ENCODE results near the gene PCDHGA5. TPM values are rescaled to one million over a fixed set of nuclear protein-coding genes. Genes with fewer than 3 reads are reported as not detected.
A peak's percentile ranks its signal among the peaks of the same experiment; 100 is the strongest.
"Not testable (repeated sequence)": the region's sequence is repeated elsewhere in the genome, so short reads cannot be mapped to it uniquely, and the experiment has no call there.

Gene PCDHGA5
- total RNA-seq, 1 experiment from 2014 or later = 0.05 TPM

DNA sequence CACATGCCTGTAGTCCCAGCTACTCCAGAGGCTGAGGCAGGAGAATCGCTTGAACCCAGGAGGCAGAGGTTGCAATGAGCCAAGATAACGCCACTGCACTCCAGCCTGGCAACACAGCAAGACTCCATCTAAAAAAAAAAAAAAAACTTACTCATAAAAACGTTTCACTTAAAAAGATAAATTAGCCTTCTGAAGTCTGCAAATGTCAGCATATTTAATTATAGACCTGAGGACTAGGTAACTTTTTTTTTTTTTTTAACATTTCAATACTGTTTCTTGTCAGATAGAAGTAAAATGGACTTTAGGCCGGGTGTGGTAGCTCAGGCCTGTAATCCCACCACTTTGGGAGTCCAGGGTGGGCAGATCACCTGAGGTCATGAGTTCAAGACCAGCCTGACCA, 47.0 kb upstream of the PCDHGA5 start:
- Histone ChIP-seq H3K9me3 (ENCODE audit: control insufficient read depth in 1 of 2, insufficient read depth in 1 of 2, low read depth in 1 of 2, low read length in 2 of 2) (peaks cover 19 to 23% of the 10 kb centered on the region in 2 experiments), H3K4me1 (ENCODE audit: control insufficient read depth in 1 of 2, insufficient read depth in 2 of 2, low read length in 2 of 2) (peaks cover 4 to 13% of the 10 kb centered on the region in 2 experiments; a peak in 3 of 4 replicates), H3K36me3 (ENCODE audit: control insufficient read depth in 1 of 2, insufficient read depth in 2 of 2, low read length in 2 of 2) (peaks cover 2 to 19% of the 10 kb centered on the region in 2 experiments; a peak in 2 of 4 replicates), H3K79me2 (ENCODE audit: insufficient read depth, low read length) (peaks cover 29% of the 10 kb centered on the region)
- intact Hi-C loops (cut with micrococcal nuclease); H3K9me2 ChIP-seq (ENCODE audit: insufficient read depth); ATAC-seq; RAD21 ChIA-PET (ENCODE audit: low non-redundant PET in 1 of 2, low total read pairs in 2 of 2, uncharacterized antibody in 2 of 2, unreplicated experiment in 2 of 2); H3K4me3 ChIP-seq (replicated peaks in 1 of 2; ENCODE audit: low read depth in 1 of 2, low read length in 2 of 2); BruUV-seq (replicated peaks); H3K4me2 ChIP-seq (ENCODE audit: low read length); CTCF ChIA-PET; H3K27ac ChIP-seq (ENCODE audit: low read depth, low read length); DNase-seq (ENCODE audit: low read depth, low spot score); H3K9ac ChIP-seq (ENCODE audit: low read length); H2AFZ ChIP-seq (ENCODE audit: low read depth, low read length, poor library complexity, severe bottlenecking); POLR2A ChIA-PET; H4K20me1 ChIP-seq (ENCODE audit: insufficient read depth); H3K27me3 ChIP-seq (ENCODE audit: insufficient read depth, low read length): not testable (repeated sequence)

DNA sequence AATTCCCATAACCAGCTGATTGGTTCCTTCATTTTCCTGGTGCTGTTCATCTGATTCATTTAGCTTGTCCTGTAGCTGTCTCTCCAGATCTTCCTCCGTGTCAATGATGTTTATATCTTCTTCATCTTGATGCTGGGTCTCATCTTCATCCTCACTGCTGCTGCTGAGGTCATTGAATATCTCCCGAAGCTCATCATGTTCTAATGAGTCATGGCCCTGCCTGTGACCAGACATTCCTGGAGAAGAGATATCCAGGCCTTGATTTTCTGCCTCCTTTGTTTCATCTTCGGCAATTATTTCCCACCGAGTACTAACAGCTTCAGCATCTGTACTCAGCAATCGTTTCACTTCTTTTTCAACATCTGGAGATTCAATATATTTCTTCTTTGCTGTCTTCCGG, 44.8 kb upstream of the PCDHGA5 start:
- Histone ChIP-seq H2AFZ (ENCODE audit: low read depth, low read length, poor library complexity, severe bottlenecking) (no peak overlapping the region), H3K27ac (ENCODE audit: low read depth, low read length) (no peak overlapping the region), H4K20me1 (ENCODE audit: insufficient read depth) (no peaks in the 10 kb centered on the region), H3K9ac (ENCODE audit: low read length) (no peak overlapping the region), H3K4me3 (replicated peaks in 1 of 2; ENCODE audit: low read depth in 1 of 2, low read length in 2 of 2) (peak overlapping the region in 1 of 2 experiments; percentile 74; a peak in 3 of 4 replicates), H3K27me3 (ENCODE audit: insufficient read depth, low read length) (no peaks in the 10 kb centered on the region), H3K9me2 (ENCODE audit: insufficient read depth) (no peaks in the 10 kb centered on the region), H3K4me2 (ENCODE audit: low read length) (peak overlapping the region; percentile 79), H3K4me1 (ENCODE audit: control insufficient read depth in 1 of 2, insufficient read depth in 2 of 2, low read length in 2 of 2) (peaks cover 4 to 13% of the 10 kb centered on the region in 2 experiments; a peak in 3 of 4 replicates), H3K36me3 (ENCODE audit: control insufficient read depth in 1 of 2, insufficient read depth in 2 of 2, low read length in 2 of 2) (peaks cover 2 to 19% of the 10 kb centered on the region in 2 experiments; a peak in 2 of 4 replicates), H3K79me2 (ENCODE audit: insufficient read depth, low read length) (peaks cover 29% of the 10 kb centered on the region), H3K9me3 (ENCODE audit: control insufficient read depth in 1 of 2, insufficient read depth in 1 of 2, low read depth in 1 of 2, low read length in 2 of 2) (peaks cover 19 to 26% of the 10 kb centered on the region in 2 experiments)
- intact Hi-C loops (cut with micrococcal nuclease) = no loop called here
- CTCF ChIA-PET = interaction anchor here (2.0 to 2.1 kb wide), 2 partner anchors 94 to 245 kb away, joined by 6 to 19 read pairs; partner anchors contain the start of gene PCDHGA10
- RAD21 ChIA-PET (ENCODE audit: low non-redundant PET in 1 of 2, low total read pairs in 2 of 2, uncharacterized antibody in 2 of 2, unreplicated experiment in 2 of 2) = no interaction called here
- POLR2A ChIA-PET = no interaction called here
- ATAC-seq (no peak), DNase-seq (ENCODE audit: low read depth, low spot score) (no peak)
- BruUV-seq (replicated peaks) = no TSS peak
- TF ChIP-seq SP1 (IDR thresholded peaks at IDR 0.05; ENCODE audit: low read depth) = no peak
- TF ChIP-seq SIN3A (IDR thresholded peaks at IDR 0.05; ENCODE audit: low read depth) = no peak
- TF ChIP-seq CEBPB (IDR thresholded peaks at IDR 0.05; ENCODE audit: low read depth) = no peak
- TF ChIP-seq JUND (IDR thresholded peaks at IDR 0.05) = no peak
- TF ChIP-seq, protein P1, sequence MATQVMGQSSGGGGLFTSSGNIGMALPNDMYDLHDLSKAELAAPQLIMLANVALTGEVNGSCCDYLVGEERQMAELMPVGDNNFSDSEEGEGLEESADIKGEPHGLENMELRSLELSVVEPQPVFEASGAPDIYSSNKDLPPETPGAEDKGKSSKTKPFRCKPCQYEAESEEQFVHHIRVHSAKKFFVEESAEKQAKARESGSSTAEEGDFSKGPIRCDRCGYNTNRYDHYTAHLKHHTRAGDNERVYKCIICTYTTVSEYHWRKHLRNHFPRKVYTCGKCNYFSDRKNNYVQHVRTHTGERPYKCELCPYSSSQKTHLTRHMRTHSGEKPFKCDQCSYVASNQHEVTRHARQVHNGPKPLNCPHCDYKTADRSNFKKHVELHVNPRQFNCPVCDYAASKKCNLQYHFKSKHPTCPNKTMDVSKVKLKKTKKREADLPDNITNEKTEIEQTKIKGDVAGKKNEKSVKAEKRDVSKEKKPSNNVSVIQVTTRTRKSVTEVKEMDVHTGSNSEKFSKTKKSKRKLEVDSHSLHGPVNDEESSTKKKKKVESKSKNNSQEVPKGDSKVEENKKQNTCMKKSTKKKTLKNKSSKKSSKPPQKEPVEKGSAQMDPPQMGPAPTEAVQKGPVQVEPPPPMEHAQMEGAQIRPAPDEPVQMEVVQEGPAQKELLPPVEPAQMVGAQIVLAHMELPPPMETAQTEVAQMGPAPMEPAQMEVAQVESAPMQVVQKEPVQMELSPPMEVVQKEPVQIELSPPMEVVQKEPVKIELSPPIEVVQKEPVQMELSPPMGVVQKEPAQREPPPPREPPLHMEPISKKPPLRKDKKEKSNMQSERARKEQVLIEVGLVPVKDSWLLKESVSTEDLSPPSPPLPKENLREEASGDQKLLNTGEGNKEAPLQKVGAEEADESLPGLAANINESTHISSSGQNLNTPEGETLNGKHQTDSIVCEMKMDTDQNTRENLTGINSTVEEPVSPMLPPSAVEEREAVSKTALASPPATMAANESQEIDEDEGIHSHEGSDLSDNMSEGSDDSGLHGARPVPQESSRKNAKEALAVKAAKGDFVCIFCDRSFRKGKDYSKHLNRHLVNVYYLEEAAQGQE (IDR thresholded peaks at IDR 0.05; ENCODE audit: low read depth) = no peak
- TF ChIP-seq RAD21 (IDR thresholded peaks at IDR 0.05; ENCODE audit: low read depth) = no peak
- TF ChIP-seq YY1 (IDR thresholded peaks at IDR 0.05; ENCODE audit: extremely low read depth, insufficient replicate concordance, low read depth, low read length) = no peak
- TF ChIP-seq, protein P2, sequence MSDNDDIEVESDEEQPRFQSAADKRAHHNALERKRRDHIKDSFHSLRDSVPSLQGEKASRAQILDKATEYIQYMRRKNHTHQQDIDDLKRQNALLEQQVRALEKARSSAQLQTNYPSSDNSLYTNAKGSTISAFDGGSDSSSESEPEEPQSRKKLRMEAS (IDR thresholded peaks at IDR 0.05) = no peak
- TF ChIP-seq FOSL1 (IDR thresholded peaks at IDR 0.05; ENCODE audit: low read depth) = no peak
- no peak for TF ChIP-seq POLR2A (IDR thresholded peaks at IDR 0.05; ENCODE audit: borderline replicate concordance, extremely low read depth, insufficient read depth, insufficient read length)
- no peak for TF ChIP-seq TCF7L2 (IDR thresholded peaks at IDR 0.05; ENCODE audit: borderline replicate concordance, extremely low read depth, insufficient read depth, insufficient read length)
- TF ChIP-seq, protein P3, sequence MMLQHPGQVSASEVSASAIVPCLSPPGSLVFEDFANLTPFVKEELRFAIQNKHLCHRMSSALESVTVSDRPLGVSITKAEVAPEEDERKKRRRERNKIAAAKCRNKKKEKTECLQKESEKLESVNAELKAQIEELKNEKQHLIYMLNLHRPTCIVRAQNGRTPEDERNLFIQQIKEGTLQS (IDR thresholded peaks at IDR 0.05) = no peak
- TF ChIP-seq, protein P4, sequence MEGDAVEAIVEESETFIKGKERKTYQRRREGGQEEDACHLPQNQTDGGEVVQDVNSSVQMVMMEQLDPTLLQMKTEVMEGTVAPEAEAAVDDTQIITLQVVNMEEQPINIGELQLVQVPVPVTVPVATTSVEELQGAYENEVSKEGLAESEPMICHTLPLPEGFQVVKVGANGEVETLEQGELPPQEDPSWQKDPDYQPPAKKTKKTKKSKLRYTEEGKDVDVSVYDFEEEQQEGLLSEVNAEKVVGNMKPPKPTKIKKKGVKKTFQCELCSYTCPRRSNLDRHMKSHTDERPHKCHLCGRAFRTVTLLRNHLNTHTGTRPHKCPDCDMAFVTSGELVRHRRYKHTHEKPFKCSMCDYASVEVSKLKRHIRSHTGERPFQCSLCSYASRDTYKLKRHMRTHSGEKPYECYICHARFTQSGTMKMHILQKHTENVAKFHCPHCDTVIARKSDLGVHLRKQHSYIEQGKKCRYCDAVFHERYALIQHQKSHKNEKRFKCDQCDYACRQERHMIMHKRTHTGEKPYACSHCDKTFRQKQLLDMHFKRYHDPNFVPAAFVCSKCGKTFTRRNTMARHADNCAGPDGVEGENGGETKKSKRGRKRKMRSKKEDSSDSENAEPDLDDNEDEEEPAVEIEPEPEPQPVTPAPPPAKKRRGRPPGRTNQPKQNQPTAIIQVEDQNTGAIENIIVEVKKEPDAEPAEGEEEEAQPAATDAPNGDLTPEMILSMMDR (IDR thresholded peaks at IDR 0.05 in 2 of 3, conservative IDR thresholded peaks at IDR 0.05 in 1 of 3; ENCODE audit: borderline replicate concordance in 1 of 3, insufficient read depth in 1 of 3, low read depth in 2 of 3, low read length in 2 of 3) = no peak
- no peak for TF ChIP-seq SRF (IDR thresholded peaks at IDR 0.05; ENCODE audit: low read depth)
